ENCODE results near the gene BEX2.
"Not testable (repeated sequence)": the region's sequence is repeated elsewhere in the genome, so short reads cannot be mapped to it uniquely, and the experiment has no call there.

Gene BEX2

DNA sequence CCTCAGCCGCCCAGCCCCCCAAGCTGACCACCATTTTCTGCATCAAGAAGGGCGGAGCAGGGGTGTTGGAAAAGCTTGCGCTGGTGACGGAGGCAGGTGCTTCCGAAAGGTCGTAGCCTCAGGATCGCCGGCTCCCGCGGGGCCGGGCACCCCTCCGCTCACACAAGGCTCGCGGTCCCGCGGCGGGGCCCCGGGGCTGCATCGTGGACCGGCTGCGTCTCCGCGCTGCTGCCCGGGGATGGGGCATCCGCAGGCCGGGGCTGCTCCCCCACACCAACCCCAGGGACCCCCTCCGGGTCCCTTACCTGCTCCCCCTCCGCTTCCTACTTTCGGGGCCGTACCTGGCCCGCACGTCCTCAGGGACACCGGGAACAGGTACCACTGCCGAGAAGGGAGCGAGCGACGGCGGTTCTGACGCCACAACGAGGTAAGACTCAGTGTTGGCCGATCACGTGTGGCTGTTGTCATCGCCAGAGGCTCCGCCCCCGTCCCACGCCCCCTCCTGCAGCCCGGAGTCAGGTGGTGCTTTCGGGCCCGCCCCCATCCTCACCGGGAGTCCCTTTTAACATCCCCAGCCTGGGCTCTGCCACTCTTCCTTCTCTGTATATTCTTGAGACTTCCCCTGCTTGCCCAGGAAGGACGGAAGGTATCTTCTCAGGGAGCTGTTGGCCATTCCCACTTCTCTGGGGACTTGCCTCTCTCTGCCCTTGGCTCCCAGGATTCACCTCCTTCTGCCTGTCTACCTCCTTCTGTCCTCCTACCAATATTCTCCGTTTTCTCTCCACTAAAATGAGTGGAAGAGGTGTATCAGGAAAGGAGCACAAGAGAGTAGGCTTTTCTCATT, at the start of gene BEX2:
Gene BEX2, minus strand, starts transcription at position 436 of the 844 bp plus-strand sequence. CDS start 1,014 bp downstream, outside the sequence.
- peak; percentile 17 for DNase-seq (ENCODE audit: insufficient read length, low spot score)
- peak; percentile 61 for FAIRE-seq

DNA sequence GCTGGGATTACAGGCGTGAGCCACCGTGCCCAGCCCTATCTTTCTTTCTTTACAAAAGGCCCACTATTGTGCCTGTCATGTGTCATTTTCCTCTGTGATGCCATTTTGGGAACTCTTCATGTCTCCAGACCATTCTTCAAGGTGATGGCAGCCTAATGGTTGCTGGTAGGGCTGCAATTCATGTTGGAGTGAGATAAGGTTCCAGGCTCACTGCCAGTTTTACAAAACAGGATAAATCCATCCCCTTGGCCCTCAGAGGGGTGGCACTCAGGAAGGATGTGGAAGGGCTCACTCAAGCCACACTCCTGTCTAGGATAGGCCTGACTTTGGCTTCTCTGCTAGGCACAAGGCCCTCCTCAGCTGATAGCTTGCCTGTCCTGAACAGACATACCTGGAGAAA, 49.3 kb upstream of the BEX2 start:
- DNase-seq (ENCODE audit: insufficient read length, low spot score) (no peak), FAIRE-seq (no peak)

DNA sequence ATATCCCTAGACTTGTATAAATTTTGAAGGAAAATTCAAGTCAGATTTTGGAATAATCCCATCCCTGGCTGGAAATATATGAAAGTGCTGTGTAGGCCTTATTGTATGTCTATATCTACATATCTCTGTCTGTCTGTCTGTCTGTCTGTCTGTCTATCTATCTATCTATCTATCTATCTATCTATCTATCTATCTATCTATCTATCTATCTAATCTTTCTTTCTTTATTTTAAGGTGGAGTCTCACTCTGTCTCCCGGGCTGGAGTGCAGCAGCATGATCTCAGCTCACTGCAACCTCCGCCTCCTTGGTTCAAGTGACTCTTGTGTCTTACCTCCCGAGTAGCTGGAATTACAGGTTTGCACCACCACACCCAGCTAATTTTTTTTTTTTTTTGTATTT, 48.8 kb upstream of the BEX2 start:
- not testable (repeated sequence) for DNase-seq (ENCODE audit: insufficient read length, low spot score); FAIRE-seq

- FAIRE-seq = no peak
- no peak for DNase-seq (ENCODE audit: insufficient read length, low spot score)
Observed at GRCh38 chrX:103357871-103358270, 47.1 kb upstream of the BEX2 start.

- FAIRE-seq (no peak), DNase-seq (ENCODE audit: insufficient read length, low spot score) (no peak)
Observed at GRCh38 chrX:103356858-103357257, 46.1 kb upstream of the BEX2 start.

GRCh38 chrX:103356130-103356798, 45.5 kb upstream of the BEX2 start, which contains the start of gene TCEAL9:
Gene TCEAL9, plus strand, starts transcription at chrX:103356506. Its CDS starts 1,179 bp downstream, at chrX:103357685.
- DNase-seq (ENCODE audit: insufficient read length, low spot score) (no peak), FAIRE-seq (peak; percentile 47)

DNA sequence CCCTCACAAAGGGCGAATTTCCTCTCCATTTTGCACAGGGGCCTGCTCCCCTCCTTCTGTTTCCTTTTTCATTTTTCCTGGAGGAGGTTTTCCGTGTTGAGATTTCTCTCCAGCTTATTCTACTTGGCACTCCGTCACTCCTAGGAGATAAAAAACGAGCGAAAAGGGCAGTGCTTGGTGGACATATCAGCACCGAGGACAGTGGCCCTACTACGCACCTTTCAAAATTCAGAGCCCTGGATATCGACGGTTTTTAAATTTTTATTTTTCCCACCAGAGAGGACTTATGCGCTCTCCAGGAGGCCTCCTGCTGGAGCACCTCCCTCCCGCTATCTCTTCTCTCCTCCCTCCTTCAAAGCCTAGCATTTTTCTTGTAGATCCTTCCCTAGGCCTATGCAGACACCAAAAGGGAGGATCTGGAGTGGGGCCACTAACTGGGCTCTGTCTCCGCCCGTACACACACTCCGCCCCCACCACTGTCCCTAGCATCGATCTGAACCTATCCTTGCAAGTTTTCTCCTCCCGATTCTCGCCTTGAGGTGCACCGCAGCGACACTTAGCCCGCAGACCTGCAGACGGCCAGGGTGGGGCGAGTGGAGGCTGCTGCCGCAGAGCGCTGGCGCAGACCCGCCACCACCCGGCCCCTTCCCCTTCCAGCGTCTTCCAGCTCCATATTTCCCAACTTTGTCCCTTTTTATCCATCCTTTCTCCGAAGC, 37.0 kb upstream of the BEX2 start:
- no peak for FAIRE-seq

GRCh38 chrX:103344606-103345005, 33.8 kb upstream of the BEX2 start:
- FAIRE-seq (no peak), DNase-seq (ENCODE audit: insufficient read length, low spot score) (no peak)

More for the DNA sequence above, 37.0 kb upstream of the BEX2 start:
- no peak for DNase-seq (ENCODE audit: insufficient read length, low spot score)

GRCh38 chrX:103343105-103343504, 32.3 kb upstream of the BEX2 start:
- FAIRE-seq = peak; percentile 84
- DNase-seq (ENCODE audit: insufficient read length, low spot score) = no peak

DNA sequence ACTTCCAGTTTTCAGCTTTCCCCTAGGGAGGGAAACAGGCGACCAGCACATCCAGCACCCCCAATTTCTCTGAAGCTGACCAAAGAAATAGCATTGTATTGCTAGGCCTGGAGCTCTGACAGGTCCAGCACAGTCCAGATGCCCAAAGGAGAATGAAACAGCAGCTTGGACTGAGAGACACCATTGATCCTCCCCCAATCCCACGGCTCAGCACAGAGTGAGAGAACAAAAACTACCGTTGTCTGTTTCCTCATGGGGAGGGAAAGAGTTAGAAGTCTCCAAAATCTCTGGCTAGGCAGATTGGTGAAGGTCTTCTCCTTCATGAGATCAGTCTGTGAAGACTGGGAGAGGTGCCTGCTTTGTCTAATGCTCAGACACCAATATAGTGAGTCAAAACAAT, 27.9 kb upstream of the BEX2 start:
- DNase-seq (ENCODE audit: insufficient read length, low spot score) (no peak), FAIRE-seq (no peak)

DNA sequence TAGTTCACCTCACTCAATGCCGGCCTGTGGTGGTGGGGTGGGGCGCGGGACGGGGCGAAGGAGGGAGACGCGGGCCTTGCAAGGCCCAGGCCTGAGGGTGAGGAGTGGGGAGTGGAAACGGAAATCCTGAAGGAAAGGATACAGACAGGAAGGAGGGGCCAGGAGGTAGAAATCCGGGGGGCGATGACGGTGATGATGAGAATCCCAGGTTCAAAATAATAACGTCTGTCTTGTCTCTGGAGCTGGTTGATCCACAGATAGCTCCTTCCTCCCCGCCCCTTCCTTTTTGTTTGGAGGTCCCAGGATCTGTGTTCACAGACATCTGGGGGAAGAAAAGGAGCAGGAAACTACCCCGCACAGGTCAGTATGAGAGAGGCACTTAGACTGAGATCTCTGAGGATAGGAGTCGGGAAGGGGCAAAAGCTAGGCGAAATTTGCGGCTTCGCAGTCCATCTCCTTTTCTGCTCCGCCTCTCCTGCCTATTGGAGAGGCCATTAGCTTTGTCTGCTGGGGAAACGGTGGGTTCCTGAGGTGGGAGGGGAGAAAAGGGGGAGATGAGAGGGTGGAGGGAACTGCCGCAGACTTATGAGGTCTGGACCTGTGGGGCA, 20.0 kb upstream of the BEX2 start:
- FAIRE-seq = no peak
- no peak for DNase-seq (ENCODE audit: insufficient read length, low spot score)

- no peak for DNase-seq (ENCODE audit: insufficient read length, low spot score)
- FAIRE-seq = no peak
Observed at GRCh38 chrX:103329991-103330390, 19.2 kb upstream of the BEX2 start, which contains the start of gene TCEAL7. Gene TCEAL7, plus strand, starts transcription at chrX:103330239. Its CDS starts 1,165 bp downstream, at chrX:103331404.

- no peak for DNase-seq (ENCODE audit: insufficient read length, low spot score)
- no peak for FAIRE-seq
Observed at GRCh38 chrX:103311399-103311780, 600 bp upstream of the BEX2 start.

GRCh38 chrX:103309860-103310554, 783 bp downstream of the BEX2 start:
- FAIRE-seq (peak; percentile 4), DNase-seq (ENCODE audit: insufficient read length, low spot score) (no peak)

GRCh38 chrX:103305666-103306065, 5.1 kb downstream of the BEX2 start:
- FAIRE-seq; DNase-seq (ENCODE audit: insufficient read length, low spot score): not testable (repeated sequence)

GRCh38 chrX:103304705-103305104, 6.1 kb downstream of the BEX2 start:
- no peak for FAIRE-seq

DNA sequence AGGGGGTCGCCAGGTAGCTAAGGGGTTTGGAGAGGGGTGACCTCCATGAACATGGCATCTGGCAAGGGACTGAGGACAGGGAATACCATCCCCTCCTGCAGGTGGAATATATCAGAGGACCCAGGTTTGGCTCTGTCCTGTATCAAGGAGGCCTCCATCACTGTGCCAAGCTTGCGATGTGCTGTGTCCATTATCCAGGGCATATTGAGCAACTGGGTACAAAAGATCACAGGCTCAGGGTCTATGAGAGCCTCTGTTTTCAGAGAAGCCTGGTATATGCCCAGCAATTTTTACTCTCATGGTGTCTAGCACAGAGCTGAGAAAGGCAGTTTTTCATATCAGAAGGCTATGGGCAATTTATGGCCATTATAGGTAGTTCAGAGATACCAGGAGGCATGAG, 17.7 kb downstream of the BEX2 start:
- FAIRE-seq (no peak), DNase-seq (ENCODE audit: insufficient read length, low spot score) (no peak)

More at GRCh38 chrX:103304705-103305104, 6.1 kb downstream of the BEX2 start:
- DNase-seq (ENCODE audit: insufficient read length, low spot score) = no peak

GRCh38 chrX:103279624-103280023, 31.2 kb downstream of the BEX2 start:
- FAIRE-seq (no peak), DNase-seq (ENCODE audit: insufficient read length, low spot score) (no peak)

GRCh38 chrX:103276581-103277002, 34.2 kb downstream of the BEX2 start, which contains the start of gene TCEAL5:
Gene TCEAL5, minus strand, starts transcription at chrX:103276750. Its CDS starts 2,187 bp downstream, at chrX:103274563.
- DNase-seq (ENCODE audit: insufficient read length, low spot score) (no peak), FAIRE-seq (no peak)

All from GM19239 (cell line).